K562 (cell line): Measurements from ENCODE around the gene SPATA21. TPM values are rescaled to one million over a fixed set of nuclear protein-coding genes. Genes with fewer than 3 reads are reported as not detected.

Experiments
- ATAC-seq: fragments of 200-7000 bp; cut with Tn5 transposase; 3 replicates; pipeline ENCODE4 v1.9.1; 2020; ENCODE audit warnings: moderate library complexity
- BruUV-seq: library from RNA; stranded (reverse); fragments of 400-500 nt; replicated peaks from 2 replicates; lab custom pipeline; 2021; lab: Mats Ljungman, UMichigan
- CTCF ChIA-PET: fragments of 300-600 bp; formaldehyde crosslinking; extraction: SDS; loops from one replicate; lab custom pipeline; 2021; ENCODE audit warnings: low intra/inter-chr PET ratio; lab: Yijun Ruan, JAX
- POLR2A ChIA-PET: fragments of 300-600, 350-650 bp; sonication (Branson Sonifier 250); formaldehyde crosslinking; extraction: SDS; loops from one replicate; lab custom pipeline; 2021; ENCODE audit warnings: antibody characterized with exemption, inconsistent platforms; lab: Yijun Ruan, JAX
- DNase-seq, 4 experiments: peaks; one replicate each; pipeline versions ENCODE4 v3.0.0 to v3.0.0-alpha.2; 2011 to 2018; ENCODE audit warnings: low spot score in 3 of 4, mixed read lengths in 3 of 4; ENCODE audit errors: extremely low read depth in 1 of 4
- FAIRE-seq: peaks from 2 replicates; lab custom pipeline; 2011; peaks lifted over from hg19 to GRCh38; lab: Jason Lieb, UNC
- H2AFZ ChIP-seq: 2 replicates; pipeline ENCODE4 v1.6.0; 2011; ENCODE audit warnings: low read depth, low read length, control low read depth, inconsistent platforms
- H3K27ac ChIP-seq: fragments of 200-600 bp; 3 replicates; pipeline ENCODE4 v1.8.0; 2011; ENCODE audit warnings: low read depth, mild to moderate bottlenecking, control low read depth, inconsistent platforms, low read length, moderate library complexity, mixed read lengths; ENCODE audit errors: extremely low read depth
- H3K27me3 ChIP-seq, 2 experiments: fragments of 300-600 bp in 1 of 2; 2 replicates in 1 of 2; 3 replicates in 1 of 2; pipeline versions ENCODE4 v1.6.0 to v1.8.0; 2011; ENCODE audit warnings: inconsistent platforms in 2 of 2, low read length in 2 of 2, mild to moderate bottlenecking in 1 of 2, mixed read lengths in 1 of 2, moderate library complexity in 1 of 2; ENCODE audit not compliant: control insufficient read depth in 2 of 2, insufficient read depth in 2 of 2
- H3K36me3 ChIP-seq: fragments of 300-600 bp; 3 replicates; pipeline ENCODE4 v1.8.0; 2011; ENCODE audit warnings: mild to moderate bottlenecking, low read length, inconsistent platforms; ENCODE audit not compliant: control insufficient read depth, insufficient read depth
- H3K4me1 ChIP-seq, 2 experiments: fragments of 200-600 bp in 1 of 2; replicated peaks in 1 of 2; 2 replicates in 1 of 2; 3 replicates in 1 of 2; pipeline versions ENCODE4 v1.5.1 to v1.8.0; 2011; ENCODE audit warnings: inconsistent platforms in 2 of 2, low read length in 2 of 2, mild to moderate bottlenecking in 1 of 2, mixed read lengths in 1 of 2, moderate library complexity in 1 of 2; ENCODE audit not compliant: control insufficient read depth in 2 of 2, insufficient read depth in 2 of 2
- H3K4me2 ChIP-seq: 2 replicates; pipeline ENCODE4 v1.6.1; 2011; ENCODE audit warnings: low read length, control low read depth, inconsistent platforms, mixed read lengths; ENCODE audit not compliant: insufficient read depth
- H3K4me3 ChIP-seq: fragments of 200-600 bp; sonication (generic), shearing (Covaris generic); 2 replicates; pipeline ENCODE4 v1.5.1; 2016; ENCODE audit warnings: control low read depth, inconsistent platforms
- H3K79me2 ChIP-seq: fragments of 200-600 bp; 3 replicates; pipeline ENCODE4 v1.8.0; 2011; ENCODE audit warnings: low read length, inconsistent platforms; ENCODE audit not compliant: control insufficient read depth, insufficient read depth
- H3K9ac ChIP-seq, 2 experiments: 2 replicates each; pipeline versions ENCODE4 v1.6.0 to v1.6.1; 2011; ENCODE audit warnings: low read depth in 2 of 2, low read length in 2 of 2, control low read depth in 1 of 2, inconsistent platforms in 1 of 2, mild to moderate bottlenecking in 1 of 2, mixed read lengths in 1 of 2; ENCODE audit not compliant: insufficient read depth in 1 of 2
- H3K9me1 ChIP-seq: one replicate; pipeline ENCODE4 v1.6.0; 2011; ENCODE audit warnings: inconsistent platforms, mild to moderate bottlenecking, low read length, moderate library complexity; ENCODE audit not compliant: control insufficient read depth, insufficient read depth
- H3K9me3 ChIP-seq: replicated peaks from 2 replicates; pipeline ENCODE4 v1.5.1; 2011; ENCODE audit warnings: low read depth, low read length, inconsistent platforms; ENCODE audit not compliant: control insufficient read depth, insufficient read depth
- H4K20me1 ChIP-seq: replicated peaks from 2 replicates; pipeline ENCODE4 v1.6.1; 2011; ENCODE audit warnings: low read length, inconsistent platforms, mixed read lengths; ENCODE audit not compliant: control insufficient read depth, insufficient read depth
- ARID1B ChIP-seq: fragments of 450-650 bp; IDR thresholded peaks from 2 replicates; pipeline ENCODE4 v1.6.1; 2016; ENCODE audit warnings: antibody characterized with exemption, mild to moderate bottlenecking, inconsistent platforms
- ATF1 ChIP-seq, 2 experiments: fragments of 450-650 bp in 1 of 2; IDR thresholded peaks; 2 replicates each; pipeline ENCODE4 v1.6.1; 2016; ENCODE audit warnings: missing compliant biosample characterization in 1 of 2, missing genetic modification characterization in 1 of 2
- LEF1 ChIP-seq: fragments of 450-650 bp; IDR thresholded peaks from 2 replicates; pipeline ENCODE4 v1.6.1; 2016; ENCODE audit warnings: mild to moderate bottlenecking
- MAZ ChIP-seq, 2 experiments: fragments of 450-650 bp in 1 of 2; sonication (generic) in 1 of 2; formaldehyde crosslinking; IDR thresholded peaks in 1 of 2; conservative IDR thresholded peaks in 1 of 2; 2 replicates each; pipeline versions ENCODE4 v1.4.0 to v1.5.0; 2020; ENCODE audit warnings: mild to moderate bottlenecking in 1 of 2, missing genetic modification reagents in 1 of 2
- MTF1 ChIP-seq: fragments of 250-450 bp; sonication (Bioruptor Pico); IDR thresholded peaks from 2 replicates; pipeline ENCODE4 v1.9.0; 2021; ENCODE audit warnings: moderate library complexity, mild to moderate bottlenecking, inconsistent platforms, borderline replicate concordance
- PTBP1 ChIP-seq: fragments of 200-400 bp; formaldehyde crosslinking; IDR thresholded peaks from 2 replicates; pipeline ENCODE4 v1.6.1; 2017; ENCODE audit warnings: low read depth, low read length
- RBM15 ChIP-seq: fragments of 200-400 bp; formaldehyde crosslinking; IDR thresholded peaks from 2 replicates; pipeline ENCODE4 v1.6.1; 2018; ENCODE audit warnings: mild to moderate bottlenecking, low read length, moderate library complexity; ENCODE audit not compliant: insufficient read depth
- RBM22 ChIP-seq: fragments of 200-400 bp; formaldehyde crosslinking; IDR thresholded peaks from 2 replicates; pipeline ENCODE4 v1.6.1; 2018; ENCODE audit warnings: low read length, low read depth; ENCODE audit not compliant: poor library complexity, severe bottlenecking
- RHOXF2B ChIP-seq: fragments of 250-450 bp; sonication (Bioruptor Pico); conservative IDR thresholded peaks from 2 replicates; pipeline ENCODE4 v1.5.1; 2021
- TEAD1 ChIP-seq, 2 experiments: fragments of 450-650 bp in 1 of 2; sonication (generic) in 1 of 2; formaldehyde crosslinking; IDR thresholded peaks; 2 replicates each; pipeline versions ENCODE4 v1.4.0 to v1.8.0; 2020 to 2022; ENCODE audit warnings: mild to moderate bottlenecking in 2 of 2, missing genetic modification reagents in 1 of 2
- TRIM28 ChIP-seq: fragments of 450-650 bp; IDR thresholded peaks from 2 replicates; pipeline ENCODE4 v1.6.1; 2017
- ZBTB17 ChIP-seq: fragments of 450-650 bp; formaldehyde crosslinking; IDR thresholded peaks from 2 replicates; pipeline ENCODE4 v1.4.0; 2020; ENCODE audit warnings: mild to moderate bottlenecking
- ZFP1 ChIP-seq: fragments of 450-650 bp; formaldehyde crosslinking; IDR thresholded peaks from 2 replicates; pipeline ENCODE4 v1.4.0; 2020; ENCODE audit warnings: mild to moderate bottlenecking, mixed read lengths
- ZNF12 ChIP-seq: sonication (generic); formaldehyde crosslinking; IDR thresholded peaks from 2 replicates; pipeline ENCODE4 v1.4.0; 2020; ENCODE audit warnings: mild to moderate bottlenecking, missing genetic modification reagents
- ZNF583 ChIP-seq: fragments of 250-450 bp; sonication (Bioruptor Pico); IDR thresholded peaks from 2 replicates; pipeline ENCODE4 v1.4.0; 2020
- WGBS: fragments of 100-300 bp; shearing (Covaris generic); methylation state at CpG from one replicate; pipeline ENCODE4 v1.1.6; 2016; ENCODE audit warnings: low coverage, mixed read lengths; ENCODE audit not compliant: insufficient coverage; ENCODE audit errors: missing lambda C conversion rate; 5-methylcytosine and 5-hydroxymethylcytosine counted together
- in situ Hi-C: fragments of 300-500 bp; cut with MboI; formaldehyde crosslinking; loops from 4 replicates; pipeline ENCODE4 v1.15.0; 2018; ENCODE audit warnings: inconsistent platforms, mixed read lengths
- intact Hi-C: fragments of 100-400 bp; cut with micrococcal nuclease; formaldehyde crosslinking; loops from 2 replicates; pipeline ENCODE4 v1.14.2; 2022
- polyA plus RNA-seq, 8 experiments: library from polyadenylated mRNA; depleted of rRNA in 4 of 8; stranded (reverse) in 5 of 8; unstranded in 3 of 8; fragments of >200 nt; fragmentation: Nextera tagmentation in 2 of 8; fragmentation: Illumina TruSeq in 1 of 8; extraction: Ambion mirVana in 2 of 8; extraction: Trizol in 1 of 8; gene quantifications; 2 replicates each; pipeline versions ENCODE4 v1.2.1 to v1.2.3, GENCODE V29; 2011 to 2014; ENCODE audit warnings: inconsistent platforms in 1 of 8, missing spikeins in 1 of 8
- total RNA-seq, 7 experiments: library from RNA; depleted of rRNA in 6 of 7; stranded (reverse); fragments of >200 nt in 6 of 7; fragmentation: Illumina TruSeq in 2 of 7; extraction: Trizol in 2 of 7; gene quantifications; 2 replicates each; pipeline versions ENCODE4 v1.2.1 to v1.2.3, GENCODE V29; 2011 to 2021; ENCODE audit warnings: low replicate concordance in 1 of 7
- TF ChIP-seq, protein P1 (sequence below): fragments of 250-450 bp; sonication (Bioruptor Pico); IDR thresholded peaks from 2 replicates; pipeline ENCODE4 v1.5.1; 2021; ENCODE audit warnings: mild to moderate bottlenecking
- TF ChIP-seq, protein P2 (sequence below): sonication (generic); formaldehyde crosslinking; IDR thresholded peaks from 2 replicates; pipeline ENCODE4 v1.9.0; 2022; ENCODE audit warnings: mild to moderate bottlenecking, missing genetic modification reagents
- TF ChIP-seq, protein P3 (sequence below): fragments of 450-650 bp; IDR thresholded peaks from 2 replicates; pipeline ENCODE4 v1.6.1; 2017; ENCODE audit warnings: mild to moderate bottlenecking, moderate library complexity

The SPATA21 gene
- total and polyA plus RNA-seq, 9 of the 15 experiments (the other 6 are each of a cell fraction or from before 2014, with no cell fraction given) = 0.10 to 0.36 (median 0.13) TPM; not detected in 3

DNA sequence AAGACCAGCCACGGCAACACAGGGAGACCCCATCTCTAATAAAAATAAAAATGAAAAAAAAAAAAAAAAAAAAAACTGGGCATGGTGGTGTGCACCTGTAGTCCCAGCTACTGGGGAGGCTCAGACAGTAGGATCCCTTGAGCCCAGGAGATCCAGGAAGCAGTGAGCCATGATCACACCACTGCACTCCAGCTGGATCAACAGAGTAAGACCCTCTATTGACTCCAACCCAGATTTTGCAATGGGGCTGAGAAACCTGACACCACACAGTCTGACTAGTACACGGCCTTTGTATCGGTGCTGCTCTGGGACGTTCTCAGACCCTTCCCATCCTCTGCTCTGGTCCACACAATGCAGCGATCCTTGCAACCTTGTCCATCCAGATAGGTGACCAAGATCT lies 31.8 kb downstream of the SPATA21 start:
- intact Hi-C loops (no loop called here), in situ Hi-C loops (no loop called here)
- DNase-seq (no peak), FAIRE-seq (no peak), ATAC-seq (no peak)
- Histone ChIP-seq H3K27ac (no peak overlapping the region), H3K27me3 (no peaks in the 10 kb centered on the region), H3K9me1 (peaks cover 5% of the 10 kb centered on the region), H3K4me2 (no peak overlapping the region), H3K79me2 (no peaks in the 10 kb centered on the region), H2AFZ (no peak overlapping the region), H4K20me1 (peaks cover 7% of the 10 kb centered on the region; the same call in 1 of the 2 replicates), H3K4me1 (peaks cover 0 to 15% of the 10 kb centered on the region in 2 experiments; a peak in 3 of 5 replicates), H3K4me3 (no peak overlapping the region), H3K36me3 (no peaks in the 10 kb centered on the region), H3K9ac (no peak overlapping the region), H3K9me3 (no peaks in the 10 kb centered on the region)
- ChIA-PET CTCF (no interaction called here), POLR2A (interaction anchor here (0.7 kb wide), 1 partner anchor 10 kb away, joined by 3 read pairs; no protein-coding TSS in a partner anchor)
- TF ChIP-seq, protein P1, sequence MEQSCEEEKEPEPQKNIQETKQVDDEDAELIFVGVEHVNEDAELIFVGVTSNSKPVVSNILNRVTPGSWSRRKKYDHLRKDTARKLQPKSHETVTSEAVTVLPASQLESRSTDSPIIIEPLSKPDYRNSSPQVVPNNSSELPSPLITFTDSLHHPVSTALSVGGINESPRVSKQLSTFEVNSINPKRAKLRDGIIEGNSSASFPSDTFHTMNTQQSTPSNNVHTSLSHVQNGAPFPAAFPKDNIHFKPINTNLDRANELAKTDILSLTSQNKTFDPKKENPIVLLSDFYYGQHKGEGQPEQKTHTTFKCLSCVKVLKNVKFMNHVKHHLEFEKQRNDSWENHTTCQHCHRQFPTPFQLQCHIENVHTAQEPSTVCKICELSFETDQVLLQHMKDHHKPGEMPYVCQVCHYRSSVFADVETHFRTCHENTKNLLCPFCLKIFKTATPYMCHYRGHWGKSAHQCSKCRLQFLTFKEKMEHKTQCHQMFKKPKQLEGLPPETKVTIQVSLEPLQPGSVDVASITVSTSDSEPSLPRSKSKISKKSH (CRISPR knock-in tag) = no peak
- no peak for TF ChIP-seq PTBP1
- no peak for TF ChIP-seq ZNF583 (CRISPR knock-in tag)
- no peak for TF ChIP-seq LEF1
- TF ChIP-seq, protein P2, sequence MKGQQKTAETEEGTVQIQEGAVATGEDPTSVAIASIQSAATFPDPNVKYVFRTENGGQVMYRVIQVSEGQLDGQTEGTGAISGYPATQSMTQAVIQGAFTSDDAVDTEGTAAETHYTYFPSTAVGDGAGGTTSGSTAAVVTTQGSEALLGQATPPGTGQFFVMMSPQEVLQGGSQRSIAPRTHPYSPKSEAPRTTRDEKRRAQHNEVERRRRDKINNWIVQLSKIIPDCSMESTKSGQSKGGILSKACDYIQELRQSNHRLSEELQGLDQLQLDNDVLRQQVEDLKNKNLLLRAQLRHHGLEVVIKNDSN (CRISPR knock-in tag) = no peak
- no peak for TF ChIP-seq ZFP1 (CRISPR knock-in tag)
- no peak for TF ChIP-seq ARID1B
- TF ChIP-seq MAZ (CRISPR knock-in tag; conservative IDR thresholded peaks at IDR 0.05 in 1 of 2, IDR thresholded peaks at IDR 0.05 in 1 of 2) = no peak
- no peak for TF ChIP-seq ZNF12
- no peak for TF ChIP-seq MTF1 (CRISPR knock-in tag)
- TF ChIP-seq TRIM28 = no peak
- TF ChIP-seq, protein P3, sequence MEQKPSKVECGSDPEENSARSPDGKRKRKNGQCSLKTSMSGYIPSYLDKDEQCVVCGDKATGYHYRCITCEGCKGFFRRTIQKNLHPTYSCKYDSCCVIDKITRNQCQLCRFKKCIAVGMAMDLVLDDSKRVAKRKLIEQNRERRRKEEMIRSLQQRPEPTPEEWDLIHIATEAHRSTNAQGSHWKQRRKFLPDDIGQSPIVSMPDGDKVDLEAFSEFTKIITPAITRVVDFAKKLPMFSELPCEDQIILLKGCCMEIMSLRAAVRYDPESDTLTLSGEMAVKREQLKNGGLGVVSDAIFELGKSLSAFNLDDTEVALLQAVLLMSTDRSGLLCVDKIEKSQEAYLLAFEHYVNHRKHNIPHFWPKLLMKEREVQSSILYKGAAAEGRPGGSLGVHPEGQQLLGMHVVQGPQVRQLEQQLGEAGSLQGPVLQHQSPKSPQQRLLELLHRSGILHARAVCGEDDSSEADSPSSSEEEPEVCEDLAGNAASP = no peak
- TF ChIP-seq ZBTB17 (CRISPR knock-in tag) = no peak
- TF ChIP-seq TEAD1 (CRISPR knock-in tag; IDR thresholded peaks at IDR 0.05) = no peak
- TF ChIP-seq ATF1 (CRISPR knock-in tag; IDR thresholded peaks at IDR 0.05) = no peak
- TF ChIP-seq ATF1 (tag; IDR thresholded peaks at IDR 0.05) = no peak
- no peak for TF ChIP-seq RBM22
- no peak for TF ChIP-seq RHOXF2B (CRISPR knock-in tag)
- TF ChIP-seq RBM15 = no peak
- BruUV-seq = no TSS peak
- WGBS = 55% methylated on average over 5 of the region's 5 CpGs
